ENCODE results near the gene GKN1. TPM values are rescaled to one million over a fixed set of nuclear protein-coding genes. Genes with fewer than 3 reads are reported as not detected.

GKN1 gene
- total RNA-seq, 2 experiments from 2014 or later = not detected

- POLR2A ChIA-PET = no interaction called here
- DNase-seq (no peak), ATAC-seq (ENCODE audit: low read depth) (no peak)
- Mint-ChIP-seq H3K4me1 (no peaks in the 10 kb centered on the region), H3K36me3 (no peaks in the 10 kb centered on the region), H3K4me3 (no peak overlapping the region), H3K27ac (no peak overlapping the region), H3K9me3 (peaks cover 2% of the 10 kb centered on the region), H3K27me3 (peaks cover 21% of the 10 kb centered on the region)
These were observed 27.4 kb downstream of the GKN1 start for GRCh38 chr2:69001879-69002278.

GRCh38 chr2:69003731-69004130 is 29.3 kb downstream of the GKN1 start:
- peaks cover 2% of the 10 kb centered on the region for H3K9me3 Mint-ChIP-seq
- H3K4me3 Mint-ChIP-seq = no peak overlapping the region
- ATAC-seq (ENCODE audit: low read depth) (no peak), DNase-seq (no peak)
- no peaks in the 10 kb centered on the region for H3K36me3 Mint-ChIP-seq
- POLR2A ChIA-PET = no interaction called here
- H3K4me1 Mint-ChIP-seq = no peaks in the 10 kb centered on the region
- H3K27me3 Mint-ChIP-seq = peaks cover 25% of the 10 kb centered on the region
- H3K27ac Mint-ChIP-seq = no peak overlapping the region

DNA sequence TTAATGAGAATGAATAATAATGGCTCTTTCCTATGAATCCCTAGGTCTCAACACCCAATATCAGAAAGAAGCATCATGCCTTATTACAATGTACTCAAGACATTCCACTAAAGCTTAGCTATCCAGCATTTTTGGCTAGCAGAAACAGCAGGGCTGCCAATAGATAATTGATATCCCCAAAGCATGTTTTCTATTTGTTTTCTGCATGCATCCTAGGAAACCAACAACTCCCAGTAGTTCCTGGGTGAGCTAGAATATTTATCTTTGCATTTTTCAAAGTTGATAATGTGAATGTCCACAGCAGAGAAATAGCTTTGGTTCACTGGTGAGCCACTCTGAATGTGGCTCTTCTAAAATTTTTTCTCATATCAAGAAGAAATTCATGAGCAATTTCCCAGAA is 32.7 kb downstream of the GKN1 start:
- H3K27me3 Mint-ChIP-seq = peaks cover 29% of the 10 kb centered on the region
- ATAC-seq (ENCODE audit: low read depth) = no peak
- no peaks in the 10 kb centered on the region for H3K36me3 Mint-ChIP-seq
- no peak overlapping the region for H3K4me3 Mint-ChIP-seq
- DNase-seq = no peak
- POLR2A ChIA-PET = no interaction called here
- H3K4me1 Mint-ChIP-seq = no peaks in the 10 kb centered on the region
- no peak overlapping the region for H3K27ac Mint-ChIP-seq
- no peaks in the 10 kb centered on the region for H3K9me3 Mint-ChIP-seq

- H3K9me3 Mint-ChIP-seq = no peaks in the 10 kb centered on the region
- H3K36me3 Mint-ChIP-seq = no peaks in the 10 kb centered on the region
- peaks cover 33% of the 10 kb centered on the region for H3K27me3 Mint-ChIP-seq
- peaks cover 3% of the 10 kb centered on the region for H3K4me1 Mint-ChIP-seq
- no peak overlapping the region for H3K4me3 Mint-ChIP-seq
- ATAC-seq (ENCODE audit: low read depth) (no peak), DNase-seq (no peak)
- POLR2A ChIA-PET = no interaction called here
- no peak overlapping the region for H3K27ac Mint-ChIP-seq
These were observed 33.2 kb downstream of the GKN1 start for GRCh38 chr2:69007603-69008002.

DNA sequence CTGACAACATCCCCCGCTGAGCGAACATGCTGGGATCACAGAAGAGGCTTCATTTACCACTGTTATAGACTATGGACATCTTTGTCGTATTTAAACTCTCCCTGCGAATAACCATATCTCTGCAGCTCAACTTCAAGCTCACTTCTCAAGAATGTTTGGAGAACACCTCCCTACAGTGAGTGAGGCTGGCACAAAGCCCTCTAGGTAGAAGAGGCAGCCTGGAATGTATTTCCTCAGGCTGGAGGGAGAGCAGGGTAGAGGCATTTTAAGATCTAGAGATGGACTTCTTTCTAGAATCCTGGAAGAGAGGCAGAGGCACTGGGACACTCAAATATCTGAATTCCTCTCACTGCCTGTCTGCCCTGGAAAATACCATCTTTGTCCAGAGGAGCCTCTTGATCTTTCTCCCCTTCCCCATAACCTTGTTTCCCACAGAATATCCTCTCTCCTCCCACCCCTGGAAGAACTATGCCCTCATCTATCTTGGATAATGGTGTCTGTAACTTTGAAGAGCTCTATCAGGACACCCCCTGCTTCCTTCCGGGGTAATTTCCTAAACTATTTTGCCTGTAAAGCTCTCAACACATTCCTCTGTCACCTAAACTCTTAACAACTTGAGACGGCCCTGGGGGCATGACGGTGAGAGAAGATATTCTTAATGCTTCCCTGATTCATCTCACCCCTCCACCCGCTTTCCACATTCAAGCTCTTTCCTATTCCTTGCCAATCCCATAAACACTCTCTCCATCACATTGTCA is 36.2 kb downstream of the GKN1 start:
- POLR2A ChIA-PET = no interaction called here
- no peak for DNase-seq
- no peak for ATAC-seq (ENCODE audit: low read depth)
- Mint-ChIP-seq H3K27me3 (peaks cover 57% of the 10 kb centered on the region), H3K27ac (no peak overlapping the region), H3K9me3 (no peaks in the 10 kb centered on the region), H3K36me3 (no peaks in the 10 kb centered on the region), H3K4me3 (no peak overlapping the region), H3K4me1 (peaks cover 12% of the 10 kb centered on the region)

DNA sequence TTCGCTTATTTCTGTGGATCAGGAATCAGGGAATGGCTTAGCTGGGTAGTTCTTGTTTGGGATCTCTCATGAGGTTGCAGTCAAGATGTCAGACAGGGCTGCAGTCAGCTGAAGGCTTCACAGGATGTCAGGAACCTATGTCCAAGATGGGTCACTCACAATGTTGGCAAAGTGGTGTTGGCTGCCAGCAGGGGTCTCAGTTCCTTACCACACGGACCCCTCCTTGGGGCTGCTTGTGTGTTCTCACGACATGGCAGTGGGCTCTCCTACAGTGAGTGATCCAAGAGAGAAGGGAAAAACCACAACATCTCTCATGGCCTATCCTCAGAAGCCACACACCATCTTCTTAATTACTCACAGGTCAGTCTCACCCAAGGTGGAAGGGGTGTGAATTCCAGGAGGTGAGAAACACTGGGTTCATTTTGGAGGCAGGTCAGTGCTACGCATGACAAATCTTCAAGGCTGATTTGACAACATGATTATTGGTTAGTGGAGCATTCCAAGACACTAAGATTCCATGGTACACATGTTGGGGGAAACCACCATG is 37.2 kb downstream of the GKN1 start:
- no peaks in the 10 kb centered on the region for H3K9me3 Mint-ChIP-seq
- no peak overlapping the region for H3K4me3 Mint-ChIP-seq
- peaks cover 56% of the 10 kb centered on the region for H3K27me3 Mint-ChIP-seq
- POLR2A ChIA-PET = no interaction called here
- H3K27ac Mint-ChIP-seq = no peak overlapping the region
- DNase-seq (no peak), ATAC-seq (ENCODE audit: low read depth) (no peak)
- peaks cover 12% of the 10 kb centered on the region for H3K4me1 Mint-ChIP-seq
- H3K36me3 Mint-ChIP-seq = no peaks in the 10 kb centered on the region

- no peaks in the 10 kb centered on the region for H3K36me3 Mint-ChIP-seq
- peak overlapping the region; percentile 74 for H3K4me3 Mint-ChIP-seq
- peak; percentile 64 for DNase-seq
- H3K4me1 Mint-ChIP-seq = peaks cover 12% of the 10 kb centered on the region
- ATAC-seq (ENCODE audit: low read depth) = peak; percentile 65
- H3K9me3 Mint-ChIP-seq = no peaks in the 10 kb centered on the region
- POLR2A ChIA-PET = no interaction called here
- no peak overlapping the region for H3K27ac Mint-ChIP-seq
- peaks cover 64% of the 10 kb centered on the region for H3K27me3 Mint-ChIP-seq
These were observed 38.1 kb downstream of the GKN1 start for GRCh38 chr2:69012310-69013141.

DNA sequence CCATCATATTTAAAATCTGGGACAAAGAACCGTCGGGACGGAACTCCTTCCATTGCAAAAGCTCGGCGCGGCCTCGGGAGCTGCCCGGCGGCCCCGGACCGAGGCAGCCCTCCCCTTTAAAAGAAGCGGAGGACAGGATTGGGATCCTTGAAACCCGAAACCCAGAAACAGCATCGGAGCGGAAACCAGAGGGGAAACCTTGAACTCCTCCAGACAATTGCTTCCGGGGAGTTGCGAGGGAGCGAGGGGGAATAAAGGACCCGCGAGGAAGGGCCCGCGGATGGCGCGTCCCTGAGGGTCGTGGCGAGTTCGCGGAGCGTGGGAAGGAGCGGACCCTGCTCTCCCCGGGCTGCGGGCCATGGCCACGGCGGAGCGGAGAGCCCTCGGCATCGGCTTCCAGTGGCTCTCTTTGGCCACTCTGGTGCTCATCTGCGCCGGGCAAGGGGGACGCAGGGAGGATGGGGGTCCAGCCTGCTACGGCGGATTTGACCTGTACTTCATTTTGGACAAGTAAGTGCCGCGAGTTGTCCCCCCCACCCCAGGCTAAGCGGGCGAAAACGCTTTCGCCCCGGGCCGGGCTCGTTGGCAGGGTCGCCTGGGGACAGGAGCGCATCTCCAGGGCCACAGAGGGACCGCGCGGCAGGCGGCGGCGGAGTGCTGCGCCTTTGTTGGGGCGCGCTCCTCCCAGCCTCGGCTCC is 38.9 kb downstream of the GKN1 start, which contains the start of gene ANTXR1:
Gene ANTXR1 (plus strand): TSS at position 38 of the 698 bp plus-strand sequence. CDS start 321 bp downstream, at position 359.
- POLR2A ChIA-PET = no interaction called here
- peak; percentile 68 for ATAC-seq (ENCODE audit: low read depth)
- DNase-seq = peak; percentile 52
- Mint-ChIP-seq H3K4me3 (peak within 1 kb of the TSS; percentile 74), H3K9me3 (no peaks in the 10 kb centered on the region), H3K27me3 (peaks cover 64% of the 10 kb centered on the region), H3K27ac (no peak within 1 kb of the TSS), H3K36me3 (no peaks in the 10 kb centered on the region), H3K4me1 (peaks cover 12% of the 10 kb centered on the region)

- no peak for DNase-seq
These were observed 39.7 kb downstream of the GKN1 start for GRCh38 chr2:69013840-69014821.

GRCh38 chr2:69017080-69017479 is 42.6 kb downstream of the GKN1 start:
- Mint-ChIP-seq H3K4me1 (peaks cover 12% of the 10 kb centered on the region), H3K36me3 (no peaks in the 10 kb centered on the region), H3K9me3 (no peaks in the 10 kb centered on the region), H3K27me3 (peaks cover 58% of the 10 kb centered on the region), H3K4me3 (no peak overlapping the region), H3K27ac (no peak overlapping the region)
- ATAC-seq (ENCODE audit: low read depth) (no peak), DNase-seq (no peak)
- POLR2A ChIA-PET = no interaction called here

More at GRCh38 chr2:69013840-69014821, 39.7 kb downstream of the GKN1 start:
- H3K4me3 Mint-ChIP-seq = peak overlapping the region; percentile 74
- no peaks in the 10 kb centered on the region for H3K36me3 Mint-ChIP-seq
- ATAC-seq (ENCODE audit: low read depth) = no peak
- no peaks in the 10 kb centered on the region for H3K9me3 Mint-ChIP-seq
- POLR2A ChIA-PET = no interaction called here
- no peak overlapping the region for H3K27ac Mint-ChIP-seq
- peaks cover 65% of the 10 kb centered on the region for H3K27me3 Mint-ChIP-seq
- peaks cover 12% of the 10 kb centered on the region for H3K4me1 Mint-ChIP-seq

DNA sequence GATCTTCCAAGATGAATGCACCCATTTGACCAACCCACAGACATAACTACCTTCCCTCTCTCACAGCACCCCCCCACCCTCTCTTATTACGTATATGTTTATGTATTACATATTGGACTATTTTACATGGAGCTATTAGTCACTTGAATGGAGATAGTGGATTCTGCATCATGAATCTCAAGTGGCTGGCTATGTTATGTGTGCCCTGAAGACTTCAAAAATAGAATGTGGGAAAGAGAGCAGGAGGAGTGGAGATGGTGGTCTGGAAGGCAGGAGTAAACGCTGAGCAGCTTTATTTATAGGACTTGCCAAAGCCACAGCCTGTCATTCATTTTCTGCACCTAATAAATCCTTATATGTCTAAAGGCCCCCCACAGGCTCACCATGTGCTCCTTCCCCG is 43.4 kb downstream of the GKN1 start:
- Mint-ChIP-seq H3K27ac (no peak overlapping the region), H3K4me1 (peaks cover 6% of the 10 kb centered on the region), H3K27me3 (peaks cover 50% of the 10 kb centered on the region), H3K9me3 (no peaks in the 10 kb centered on the region), H3K36me3 (no peaks in the 10 kb centered on the region), H3K4me3 (no peak overlapping the region)
- POLR2A ChIA-PET = no interaction called here
- ATAC-seq (ENCODE audit: low read depth) = no peak
- no peak for DNase-seq

GRCh38 chr2:69018678-69019095 is 44.3 kb downstream of the GKN1 start:
- no peak for DNase-seq
- POLR2A ChIA-PET = no interaction called here
- no peak for ATAC-seq (ENCODE audit: low read depth)
- peaks cover 46% of the 10 kb centered on the region for H3K27me3 Mint-ChIP-seq
- no peaks in the 10 kb centered on the region for H3K9me3 Mint-ChIP-seq
- no peak overlapping the region for H3K27ac Mint-ChIP-seq
- no peak overlapping the region for H3K4me3 Mint-ChIP-seq
- no peaks in the 10 kb centered on the region for H3K36me3 Mint-ChIP-seq
- peaks cover 5% of the 10 kb centered on the region for H3K4me1 Mint-ChIP-seq
